Stimulated activated naive B cell treated with anti-CD40 and anti-IgM and Interleukin-4, amounts not matched to agents 10 μg/mL and 1 μg/mL and 100 μg/mL, for 72 hours (primary cell): ENCODE measurements around the gene TLX1.
A peak's percentile ranks its signal among the peaks of the same experiment; 100 is the strongest.

Experiments used
- ATAC-seq, 2 donors: fragments of 150-1000 bp; cut with Tn5 transposase; replicated peaks; 2 replicates each; pipeline ENCODE4 v1.10.0; 2021; ENCODE audit warnings: moderate library complexity in 1 of 2
- DNase-seq: peaks from one replicate; pipeline ENCODE4 v3.0.0; 2021
- H3K27ac Mint-ChIP-seq: one replicate; pipeline ENCODE4 v1.8.0; 2022; ENCODE audit warnings: mild to moderate bottlenecking, mixed read lengths
- H3K27me3 Mint-ChIP-seq, 2 donors: one replicate each; pipeline ENCODE4 v1.8.0; 2022; ENCODE audit warnings: mixed read lengths in 2 of 2
- H3K36me3 Mint-ChIP-seq, 2 donors: one replicate each; pipeline ENCODE4 v1.8.0; 2022; ENCODE audit warnings: mixed read lengths in 2 of 2, mild to moderate bottlenecking in 1 of 2
- H3K4me1 Mint-ChIP-seq, 2 donors: one replicate each; pipeline ENCODE4 v1.8.0; 2022; ENCODE audit warnings: mixed read lengths in 2 of 2, mild to moderate bottlenecking in 1 of 2
- H3K4me3 Mint-ChIP-seq, 2 donors: one replicate each; pipeline ENCODE4 v1.8.0; 2022; ENCODE audit warnings: mild to moderate bottlenecking in 2 of 2, mixed read lengths in 2 of 2, moderate library complexity in 1 of 2
- H3K9me3 Mint-ChIP-seq, 2 donors: one replicate each; pipeline ENCODE4 v1.8.0; 2022; ENCODE audit warnings: mixed read lengths in 2 of 2, mild to moderate bottlenecking in 1 of 2

TLX1 gene

DNA sequence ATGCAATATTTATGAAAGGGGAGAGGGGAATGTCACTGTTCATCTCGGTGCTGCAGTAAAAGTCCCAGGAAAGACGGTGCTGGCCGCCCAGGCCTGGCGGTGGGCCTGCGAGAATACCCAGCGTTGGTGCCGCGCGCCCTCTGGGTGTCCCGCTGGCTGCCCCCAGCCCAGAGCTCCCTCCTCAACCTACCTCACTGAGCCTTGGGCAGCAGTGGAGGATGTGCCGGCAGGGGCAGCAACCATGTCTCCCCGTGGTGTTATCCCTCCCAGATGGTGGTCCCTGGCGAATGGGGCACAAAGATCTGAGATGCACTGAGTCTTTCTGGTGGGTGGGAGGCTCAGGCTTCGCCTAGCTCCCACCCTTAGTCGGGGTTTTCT, 9.5 kb upstream of the TLX1 start:
- DNase-seq, result no peak
- Mint-ChIP-seq H3K27me3 (peaks cover 54 to 72% of the 10 kb centered on the region in 2 donors), H3K9me3 (no peaks in the 10 kb centered on the region), H3K4me1 (peaks cover 24 to 36% of the 10 kb centered on the region in 2 donors), H3K36me3 (peaks cover 0 to 1% of the 10 kb centered on the region in 2 donors), H3K4me3 (peak overlapping the region; percentile 88), H3K27ac (no peak overlapping the region)
- ATAC-seq, result no peak

DNA sequence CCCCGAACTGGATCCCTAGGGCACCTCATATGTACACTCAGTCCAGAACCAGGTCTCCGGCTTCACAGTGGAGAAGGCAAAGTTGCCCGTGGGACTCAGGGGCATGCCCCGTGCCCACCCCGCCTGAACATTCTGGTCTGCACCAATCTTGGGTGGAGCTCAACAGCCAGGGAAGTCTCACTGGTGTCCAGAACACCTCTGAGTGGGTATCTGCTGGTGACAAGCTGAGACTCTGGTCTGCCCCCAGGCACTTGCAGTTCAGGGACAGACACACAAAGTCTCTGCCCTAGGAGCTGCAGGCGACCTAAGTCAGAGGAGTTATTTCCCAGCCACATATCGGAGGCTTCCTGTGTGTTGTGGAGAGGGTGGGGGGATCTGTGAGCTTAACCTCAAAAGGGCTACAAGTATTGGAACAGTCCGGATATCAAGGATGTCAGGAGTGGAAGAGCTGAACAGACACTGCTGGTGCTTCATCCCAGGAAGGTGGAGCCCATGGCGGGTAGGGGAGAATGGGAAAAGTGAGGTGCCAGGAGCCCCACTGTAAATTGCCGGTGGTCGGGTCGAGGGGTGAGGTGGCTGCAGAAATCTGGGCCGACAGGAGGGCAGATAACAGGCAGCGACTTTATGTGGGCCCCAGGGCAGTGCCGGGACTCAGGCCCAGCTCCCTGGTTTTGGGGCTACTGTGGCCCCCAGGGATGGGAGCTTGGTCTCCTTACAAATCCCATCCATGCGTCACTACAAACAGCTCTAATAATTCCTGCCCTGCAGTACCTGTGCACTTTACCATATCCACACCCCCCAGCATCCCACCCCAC, 8.6 kb upstream of the TLX1 start:
- DNase-seq (no peak), ATAC-seq (no peak)
- Mint-ChIP-seq H3K4me1 (peaks cover 24 to 36% of the 10 kb centered on the region in 2 donors), H3K9me3 (no peaks in the 10 kb centered on the region), H3K27ac (no peak overlapping the region), H3K4me3 (peak overlapping the region in 1 of 2 donors; percentile 88), H3K27me3 (peaks cover 55 to 80% of the 10 kb centered on the region in 2 donors), H3K36me3 (peaks cover 0 to 1% of the 10 kb centered on the region in 2 donors)

DNA sequence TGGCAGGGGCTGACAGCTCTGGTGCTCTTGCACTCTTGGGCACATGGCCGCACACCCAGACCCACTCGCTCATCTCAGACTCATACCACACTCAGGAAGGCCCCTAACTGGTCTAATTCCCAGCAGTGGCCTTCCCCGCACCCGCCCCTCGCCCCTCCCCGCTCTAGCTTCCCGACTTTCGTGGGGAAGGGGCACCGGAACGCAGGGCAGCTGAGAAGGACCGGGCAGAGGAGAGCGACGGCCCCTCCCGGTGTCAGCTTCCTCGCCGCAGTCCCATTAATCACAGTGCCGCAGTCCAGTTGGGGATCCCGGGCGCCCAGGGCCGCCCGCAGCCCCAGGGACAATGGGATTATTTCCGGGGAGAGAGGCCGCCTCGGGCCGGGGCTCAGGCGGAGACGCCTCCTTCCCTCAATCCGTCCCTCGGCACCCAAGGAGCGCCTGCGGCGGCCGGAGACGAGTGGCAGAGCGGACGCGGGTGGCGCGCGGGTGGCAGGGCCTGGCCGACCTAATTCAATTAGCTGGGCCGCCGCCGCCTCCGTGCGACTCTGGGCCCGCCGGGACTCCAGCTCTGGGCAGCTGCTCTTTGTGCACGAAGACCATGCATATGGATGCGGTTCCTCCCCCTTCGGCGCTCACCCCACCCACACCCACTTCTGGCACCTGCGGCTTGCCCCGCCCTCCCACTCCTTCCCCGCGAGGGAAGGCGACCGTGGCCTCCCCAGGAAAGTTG, 7.8 kb upstream of the TLX1 start:
- peaks cover 0 to 1% of the 10 kb centered on the region in 2 donors for H3K36me3 Mint-ChIP-seq
- DNase-seq, result no peak
- no peak overlapping the region for H3K27ac Mint-ChIP-seq
- peaks cover 24 to 36% of the 10 kb centered on the region in 2 donors for H3K4me1 Mint-ChIP-seq
- peak in 1 of 2 donors; percentile 24 for ATAC-seq
- H3K4me3 Mint-ChIP-seq, result peak overlapping the region; percentile 29 to 54
- no peaks in the 10 kb centered on the region for H3K9me3 Mint-ChIP-seq
- peaks cover 57 to 84% of the 10 kb centered on the region in 2 donors for H3K27me3 Mint-ChIP-seq

DNA sequence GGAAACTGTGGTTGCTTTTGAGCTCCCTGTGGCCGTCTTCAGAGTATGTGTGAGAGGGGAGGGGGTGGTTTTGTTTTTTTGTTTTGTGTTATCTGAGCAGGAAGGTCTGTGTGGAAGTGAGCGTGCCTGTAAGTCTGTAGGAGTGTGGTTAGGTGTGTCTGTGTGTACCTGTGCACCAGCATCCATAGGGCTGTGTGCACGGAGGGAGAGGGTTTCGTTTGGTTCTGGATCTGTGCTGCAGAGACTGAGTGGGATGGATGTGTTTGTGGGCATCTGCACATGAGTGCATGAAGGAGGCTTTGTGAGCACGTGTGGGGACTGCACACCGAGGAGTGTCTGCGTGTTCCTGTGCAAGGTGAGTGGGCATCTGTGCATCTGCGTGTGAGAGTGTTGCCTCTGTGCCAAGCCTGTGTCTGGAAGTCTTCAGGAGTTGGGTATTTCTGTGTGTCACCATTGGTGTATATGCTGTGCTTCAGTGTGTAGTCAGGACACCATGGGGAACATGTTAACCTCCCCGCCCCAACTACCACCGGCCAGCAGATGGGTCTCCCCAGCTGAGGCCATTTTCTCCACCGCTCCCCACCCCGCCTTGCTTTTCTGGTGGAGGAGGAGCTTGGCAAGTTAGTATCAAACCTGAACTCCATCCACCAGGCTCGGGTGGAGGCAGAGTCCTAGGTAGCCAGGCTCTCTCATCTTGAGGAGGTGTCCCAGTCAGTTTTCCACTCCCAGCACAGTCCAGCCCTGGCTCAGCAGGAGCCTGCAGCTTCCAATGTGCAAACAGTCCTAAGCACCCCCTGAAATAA, 7.1 kb upstream of the TLX1 start:
- Mint-ChIP-seq H3K27me3 (peaks cover 58 to 85% of the 10 kb centered on the region in 2 donors), H3K36me3 (peaks cover 0 to 1% of the 10 kb centered on the region in 2 donors), H3K4me3 (peak overlapping the region; percentile 0 to 5), H3K4me1 (peaks cover 24 to 36% of the 10 kb centered on the region in 2 donors), H3K9me3 (no peaks in the 10 kb centered on the region), H3K27ac (no peak overlapping the region)
- DNase-seq (no peak), ATAC-seq (no peak)

DNA sequence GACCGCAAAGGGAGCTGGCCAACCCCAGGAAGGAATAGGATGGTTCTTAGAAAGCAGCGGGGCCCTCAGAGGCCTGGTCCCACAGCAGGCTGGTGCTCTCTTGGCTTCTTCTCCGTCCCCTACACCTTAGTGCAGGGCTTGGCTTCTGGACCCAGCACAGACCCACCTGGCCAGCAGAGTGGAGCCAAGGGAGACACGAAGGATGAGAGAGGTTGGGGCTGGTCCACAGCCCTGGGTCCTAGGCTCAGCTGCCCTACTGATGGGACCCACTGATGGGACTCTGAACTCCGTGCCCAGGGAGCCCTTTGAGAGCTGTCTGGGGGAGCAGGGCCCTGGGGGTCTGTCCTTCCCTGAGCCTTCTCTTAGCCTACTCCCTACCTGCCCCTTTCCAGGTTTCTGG, 6.2 kb upstream of the TLX1 start:
- Mint-ChIP-seq H3K4me1 (peaks cover 24 to 36% of the 10 kb centered on the region in 2 donors), H3K4me3 (no peak overlapping the region), H3K9me3 (no peaks in the 10 kb centered on the region), H3K27ac (no peak overlapping the region), H3K36me3 (peaks cover 0 to 1% of the 10 kb centered on the region in 2 donors), H3K27me3 (peaks cover 64 to 89% of the 10 kb centered on the region in 2 donors)
- no peak for ATAC-seq
- no peak for DNase-seq

DNA sequence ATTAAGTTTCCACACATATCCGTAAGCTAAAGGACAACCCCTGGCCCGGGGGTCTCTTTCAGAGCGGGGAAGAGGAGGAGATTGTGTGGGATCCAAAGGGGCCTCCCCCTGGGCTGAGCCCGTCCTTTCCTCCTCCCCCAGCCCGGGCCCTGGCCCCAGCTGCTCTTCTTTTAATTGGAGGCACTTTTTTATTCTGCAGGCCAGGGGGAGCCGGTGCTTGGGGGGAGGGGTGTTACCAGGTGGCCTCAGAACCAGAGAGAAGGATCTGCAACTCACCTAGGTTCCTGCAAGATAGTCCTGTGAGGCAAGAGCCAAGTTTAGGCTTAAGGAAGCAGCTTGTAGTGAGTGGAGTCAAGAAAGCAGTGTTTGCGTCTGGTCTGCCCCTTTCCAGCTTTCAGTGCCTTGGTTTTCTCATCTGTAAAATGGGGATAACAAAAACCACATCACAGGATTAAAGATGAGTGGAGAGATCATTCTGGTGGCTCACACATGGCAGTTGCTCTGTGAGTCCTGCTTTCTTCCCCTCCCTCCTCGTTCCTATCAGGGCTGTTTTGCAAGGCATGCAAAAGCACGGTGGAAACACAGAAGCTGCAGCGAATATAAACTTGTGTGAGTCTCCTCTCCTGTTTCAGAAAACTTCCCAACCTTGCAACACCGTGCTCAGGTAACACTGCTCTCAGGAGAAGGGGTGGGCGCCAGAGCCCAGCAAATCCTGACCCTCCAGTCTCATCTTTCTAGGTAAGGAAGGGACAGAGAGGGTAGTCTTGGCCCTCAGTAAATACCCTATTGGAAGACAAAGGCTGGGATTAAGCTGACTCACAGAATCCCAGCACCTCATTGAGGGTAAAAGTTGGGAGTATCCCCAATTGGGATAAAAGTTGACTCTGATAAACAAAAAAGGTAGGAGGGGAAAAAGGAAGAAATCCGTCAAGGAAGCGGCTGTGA, 4.1 kb upstream of the TLX1 start:
- Mint-ChIP-seq H3K27ac (no peak overlapping the region), H3K4me3 (no peak overlapping the region), H3K4me1 (peaks cover 17 to 32% of the 10 kb centered on the region in 2 donors), H3K36me3 (no peaks in the 10 kb centered on the region), H3K27me3 (peaks cover 66 to 89% of the 10 kb centered on the region in 2 donors), H3K9me3 (no peaks in the 10 kb centered on the region)
- no peak for DNase-seq
- no peak for ATAC-seq

DNA sequence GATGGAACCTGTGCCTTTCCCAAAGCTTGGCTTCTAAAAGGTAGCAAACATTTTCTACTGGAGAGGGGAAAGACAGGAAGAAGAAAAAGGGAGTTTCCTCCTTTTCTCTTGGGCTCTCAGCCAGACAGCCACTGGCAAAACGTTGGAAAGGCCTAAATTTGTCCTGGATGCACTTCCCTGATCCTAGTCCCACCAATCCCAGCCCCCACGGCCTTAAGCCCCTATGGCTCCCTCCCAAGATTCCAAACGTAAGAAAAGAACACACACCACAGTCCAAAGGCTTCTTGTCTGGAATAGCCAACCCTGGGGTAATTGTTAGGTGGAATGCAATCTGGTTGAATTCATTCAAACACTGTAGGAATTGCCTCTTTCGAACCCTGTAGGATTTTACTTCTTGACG, 959 bp upstream of the TLX1 start:
- ATAC-seq (no peak), DNase-seq (no peak)
- H3K4me3 Mint-ChIP-seq, result no peak overlapping the region
- no peaks in the 10 kb centered on the region for H3K36me3 Mint-ChIP-seq
- H3K27ac Mint-ChIP-seq, result no peak overlapping the region
- H3K4me1 Mint-ChIP-seq, result peaks cover 22 to 43% of the 10 kb centered on the region in 2 donors
- H3K27me3 Mint-ChIP-seq, result peaks cover 74 to 91% of the 10 kb centered on the region in 2 donors
- no peaks in the 10 kb centered on the region for H3K9me3 Mint-ChIP-seq

GRCh38 chr10:101131962-101132635, 999 bp downstream of the TLX1 start:
- peak overlapping the region; percentile 39 to 43 for H3K4me3 Mint-ChIP-seq

DNA sequence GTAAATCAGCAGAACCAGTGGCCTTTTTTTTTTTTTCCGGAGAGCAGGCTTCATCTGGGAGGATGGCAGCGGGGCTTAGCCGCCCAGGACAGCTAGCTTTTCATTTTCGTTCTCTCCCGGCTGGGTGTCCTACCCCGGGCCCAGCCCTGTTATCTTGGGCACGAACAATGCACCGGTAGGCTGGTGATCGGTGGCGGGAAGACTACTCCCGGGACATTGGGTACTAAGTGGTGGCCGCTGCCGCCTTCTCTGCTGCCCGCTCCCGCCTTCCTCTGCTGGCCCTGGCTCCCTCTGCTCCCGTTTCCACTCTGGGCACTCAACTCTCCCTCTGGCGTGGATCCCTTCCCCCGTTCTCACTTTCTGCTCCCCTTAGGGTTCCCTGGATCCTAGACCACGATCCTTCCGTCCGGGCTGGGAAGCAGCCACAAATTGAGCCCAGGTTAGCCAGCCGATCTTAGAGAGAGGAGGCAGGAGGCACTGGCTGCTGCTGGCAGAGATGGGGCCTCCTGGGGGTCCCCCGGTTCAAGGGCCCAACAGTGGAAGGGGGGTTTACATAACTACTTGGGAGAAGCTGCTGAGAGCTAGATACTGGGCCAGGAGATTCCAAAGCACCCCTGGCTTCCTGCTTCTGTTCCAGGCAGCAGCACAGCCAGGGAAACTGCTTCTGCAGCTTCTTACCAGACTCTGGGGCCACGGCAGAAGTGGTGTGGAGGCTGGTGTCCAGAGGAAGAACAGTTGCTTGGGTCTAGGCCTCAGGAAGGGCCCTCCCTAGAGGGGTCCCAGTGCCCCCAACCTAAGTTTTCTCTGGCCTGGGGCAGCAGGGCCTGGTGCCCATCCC, 1.8 kb downstream of the TLX1 start:
- H3K27ac Mint-ChIP-seq, result peak overlapping the region; percentile 65
- no peaks in the 10 kb centered on the region for H3K9me3 Mint-ChIP-seq
- no peaks in the 10 kb centered on the region for H3K36me3 Mint-ChIP-seq
- H3K4me1 Mint-ChIP-seq, result peaks cover 35 to 58% of the 10 kb centered on the region in 2 donors
- H3K27me3 Mint-ChIP-seq, result peaks cover 82 to 92% of the 10 kb centered on the region in 2 donors
- DNase-seq (no peak), ATAC-seq (no peak)
- peak overlapping the region; percentile 21 to 43 for H3K4me3 Mint-ChIP-seq

More at GRCh38 chr10:101131962-101132635, 999 bp downstream of the TLX1 start:
- Mint-ChIP-seq H3K27ac (peak overlapping the region; percentile 80), H3K36me3 (no peaks in the 10 kb centered on the region), H3K4me1 (peaks cover 31 to 53% of the 10 kb centered on the region in 2 donors), H3K27me3 (peaks cover 81 to 92% of the 10 kb centered on the region in 2 donors), H3K9me3 (no peaks in the 10 kb centered on the region)
- DNase-seq (no peak), ATAC-seq (no peak)

DNA sequence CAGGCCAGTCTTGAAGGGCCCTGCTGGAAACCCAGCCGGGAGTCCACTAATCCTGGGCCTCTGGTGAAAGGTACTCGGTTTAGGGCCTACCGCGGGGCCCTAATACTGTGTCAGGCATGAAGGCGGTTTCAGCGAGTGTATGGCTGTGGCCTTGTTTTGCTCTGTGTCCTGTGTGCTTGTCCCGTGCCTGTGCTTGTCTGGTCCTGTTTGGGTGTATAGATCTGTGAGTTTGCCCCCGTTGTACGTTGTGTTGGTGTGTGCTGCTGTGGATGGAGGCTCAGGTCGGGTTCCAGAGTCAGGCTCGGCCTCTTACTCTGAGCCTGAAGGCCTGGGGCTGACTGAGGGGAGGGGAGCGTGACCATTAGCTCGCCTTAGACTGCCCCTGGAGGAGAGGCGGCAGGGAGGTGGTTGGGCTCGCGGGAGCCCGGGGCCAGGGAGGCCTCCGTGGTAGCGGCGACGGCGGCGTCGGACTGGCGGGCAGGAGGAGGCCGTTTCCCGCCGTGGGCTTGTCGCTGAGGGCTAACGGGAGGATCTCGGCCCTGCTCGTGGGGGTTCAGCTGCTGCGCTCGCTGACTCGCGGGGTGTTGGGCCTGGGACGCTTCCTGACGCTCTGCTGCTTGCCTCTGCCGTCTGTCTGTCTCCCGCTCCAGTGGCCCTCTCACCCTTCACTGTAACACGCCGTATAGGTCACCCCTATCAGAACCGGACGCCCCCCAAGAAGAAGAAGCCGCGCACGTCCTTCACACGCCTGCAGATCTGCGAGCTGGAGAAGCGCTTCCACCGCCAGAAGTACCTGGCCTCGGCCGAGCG, 2.6 kb downstream of the TLX1 start:
- Mint-ChIP-seq H3K9me3 (no peaks in the 10 kb centered on the region), H3K27ac (peak overlapping the region; percentile 86), H3K27me3 (peaks cover 87 to 95% of the 10 kb centered on the region in 2 donors), H3K4me3 (peak overlapping the region; percentile 66 to 78), H3K4me1 (peaks cover 40 to 66% of the 10 kb centered on the region in 2 donors), H3K36me3 (no peaks in the 10 kb centered on the region)
- no peak for DNase-seq
- ATAC-seq, result no peak

DNA sequence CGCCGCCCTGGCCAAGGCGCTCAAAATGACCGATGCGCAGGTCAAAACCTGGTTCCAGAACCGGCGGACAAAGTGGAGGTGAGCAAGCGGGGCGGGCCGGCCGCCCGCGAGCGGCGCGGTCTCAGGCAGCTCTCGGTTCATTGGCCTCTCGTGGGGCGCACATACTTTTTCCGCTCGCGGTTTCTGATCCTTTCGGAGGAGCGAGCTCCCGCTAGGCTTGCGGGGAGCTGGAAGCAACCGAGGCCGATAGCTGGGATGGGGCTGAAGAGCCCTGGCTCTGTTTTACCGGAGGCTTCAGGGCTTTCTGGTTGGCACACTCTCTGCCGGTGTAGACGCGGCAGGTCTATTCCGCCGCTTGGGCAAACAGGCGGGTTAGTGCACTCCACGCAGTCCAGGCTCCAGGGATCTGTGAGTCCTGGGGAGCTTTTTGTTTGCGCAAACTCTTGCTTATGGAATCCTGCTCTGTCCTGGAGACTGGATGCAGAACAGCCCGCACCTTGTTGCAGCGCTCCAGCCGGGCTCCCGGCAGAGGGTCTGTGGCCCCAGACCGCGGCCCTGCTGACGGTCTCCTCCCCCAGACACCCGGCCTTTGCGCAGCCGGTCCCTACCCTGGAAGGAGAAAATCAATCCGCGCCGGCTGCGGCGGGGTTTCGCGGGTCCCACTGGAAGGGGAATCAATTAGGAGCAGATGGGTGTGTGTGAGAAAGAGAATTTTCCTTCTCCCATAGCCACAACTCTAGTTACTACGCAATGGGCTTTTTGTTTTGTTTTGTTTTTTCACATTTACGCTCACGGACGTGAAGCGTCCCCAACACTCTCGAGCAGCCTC, 3.4 kb downstream of the TLX1 start:
- H3K4me3 Mint-ChIP-seq, result peak overlapping the region; percentile 66 to 78
- peaks cover 45 to 74% of the 10 kb centered on the region in 2 donors for H3K4me1 Mint-ChIP-seq
- H3K36me3 Mint-ChIP-seq, result no peaks in the 10 kb centered on the region
- ATAC-seq (no peak), DNase-seq (no peak)
- H3K27ac Mint-ChIP-seq, result peak overlapping the region; percentile 93
- peaks cover 87 to 95% of the 10 kb centered on the region in 2 donors for H3K27me3 Mint-ChIP-seq
- H3K9me3 Mint-ChIP-seq, result no peaks in the 10 kb centered on the region
